GM18519 (cell line): ENCODE data around the gene DCLK3.

Experiments
- ATAC-seq: cut with Tn5 transposase; IDR thresholded peaks from one replicate; pipeline ENCODE4 v1.9.1; 2021; ENCODE audit warnings: mild to moderate bottlenecking, moderate library complexity; ENCODE audit not compliant: unreplicated experiment, low FRiP score

Gene DCLK3

GRCh38 chr3:36765104-36765503 is 751 bp upstream of the DCLK3 start:
- ATAC-seq: no peak

- ATAC-seq: no peak
Observed at GRCh38 chr3:36764704-36765038, 318 bp upstream of the DCLK3 start.

- ATAC-seq: no peak
Observed at GRCh38 chr3:36762918-36763849, 1.2 kb downstream of the DCLK3 start.

GRCh38 chr3:36761779-36762178 is 2.6 kb downstream of the DCLK3 start:
- no peak for ATAC-seq

GRCh38 chr3:36756269-36756668 is 8.1 kb downstream of the DCLK3 start:
- no peak for ATAC-seq

GRCh38 chr3:36751326-36751725 is 13.0 kb downstream of the DCLK3 start:
- ATAC-seq: no peak

GRCh38 chr3:36750737-36751136 is 13.6 kb downstream of the DCLK3 start:
- no peak for ATAC-seq

- ATAC-seq: no peak
Observed at GRCh38 chr3:36744763-36745162, 19.6 kb downstream of the DCLK3 start.

GRCh38 chr3:36743826-36744225 is 20.5 kb downstream of the DCLK3 start:
- no peak for ATAC-seq

- ATAC-seq: no peak
Observed at GRCh38 chr3:36741285-36741684, 23.1 kb downstream of the DCLK3 start.

- no peak for ATAC-seq
Observed at GRCh38 chr3:36740787-36741186, 23.6 kb downstream of the DCLK3 start.

GRCh38 chr3:36738702-36739101 is 25.7 kb downstream of the DCLK3 start:
- no peak for ATAC-seq

GRCh38 chr3:36736301-36736700 is 28.1 kb downstream of the DCLK3 start:
- ATAC-seq: no peak

- no peak for ATAC-seq
Observed at GRCh38 chr3:36734742-36735141, 29.6 kb downstream of the DCLK3 start.

GRCh38 chr3:36733723-36734122 is 30.6 kb downstream of the DCLK3 start:
- ATAC-seq: no peak

- ATAC-seq: no peak
Observed at GRCh38 chr3:36733162-36733696, 31.1 kb downstream of the DCLK3 start.

GRCh38 chr3:36730966-36731365 is 33.4 kb downstream of the DCLK3 start:
- no peak for ATAC-seq

- peak; percentile 55 for ATAC-seq
Observed at GRCh38 chr3:36729204-36730056, 34.9 kb downstream of the DCLK3 start.

GRCh38 chr3:36714343-36715086 is 49.8 kb downstream of the DCLK3 start:
- ATAC-seq: no peak

GRCh38 chr3:36713904-36714303 is 50.4 kb downstream of the DCLK3 start:
- ATAC-seq: no peak

GRCh38 chr3:36710606-36711005 is 53.7 kb downstream of the DCLK3 start:
- ATAC-seq: no peak
